K562 (cell line): ENCODE data around the gene CUTA. TPM values are rescaled to one million over a fixed set of nuclear protein-coding genes. Genes with fewer than 3 reads are reported as not detected.

Experiments used
- ATAC-seq: fragments of 200-7000 bp; cut with Tn5 transposase; 3 replicates; pipeline ENCODE4 v1.9.1; 2020; ENCODE audit warnings: moderate library complexity
- BruUV-seq: library from RNA; stranded (reverse); fragments of 400-500 nt; replicated peaks from 2 replicates; lab custom pipeline; 2021; lab: Mats Ljungman, UMichigan
- CTCF ChIA-PET: fragments of 300-600 bp; formaldehyde crosslinking; extraction: SDS; loops from one replicate; lab custom pipeline; 2021; ENCODE audit warnings: low intra/inter-chr PET ratio; lab: Yijun Ruan, JAX
- POLR2A ChIA-PET: fragments of 300-600, 350-650 bp; sonication (Branson Sonifier 250); formaldehyde crosslinking; extraction: SDS; loops from one replicate; lab custom pipeline; 2021; ENCODE audit warnings: antibody characterized with exemption, inconsistent platforms; lab: Yijun Ruan, JAX
- DNase-seq, 4 experiments: peaks; one replicate each; pipeline versions ENCODE4 v3.0.0 to v3.0.0-alpha.2; 2011 to 2018; ENCODE audit warnings: low spot score in 3 of 4, mixed read lengths in 3 of 4; ENCODE audit errors: extremely low read depth in 1 of 4
- FAIRE-seq: peaks from 2 replicates; lab custom pipeline; 2011; peaks lifted over from hg19 to GRCh38; lab: Jason Lieb, UNC
- H2AFZ ChIP-seq: 2 replicates; pipeline ENCODE4 v1.6.0; 2011; ENCODE audit warnings: low read depth, low read length, control low read depth, inconsistent platforms
- H3K27ac ChIP-seq: fragments of 200-600 bp; 3 replicates; pipeline ENCODE4 v1.8.0; 2011; ENCODE audit warnings: low read depth, mild to moderate bottlenecking, control low read depth, inconsistent platforms, low read length, moderate library complexity, mixed read lengths; ENCODE audit errors: extremely low read depth
- H3K27me3 ChIP-seq, 2 experiments: fragments of 300-600 bp in 1 of 2; 2 replicates in 1 of 2; 3 replicates in 1 of 2; pipeline versions ENCODE4 v1.6.0 to v1.8.0; 2011; ENCODE audit warnings: inconsistent platforms in 2 of 2, low read length in 2 of 2, mild to moderate bottlenecking in 1 of 2, mixed read lengths in 1 of 2, moderate library complexity in 1 of 2; ENCODE audit not compliant: control insufficient read depth in 2 of 2, insufficient read depth in 2 of 2
- H3K36me3 ChIP-seq: fragments of 300-600 bp; 3 replicates; pipeline ENCODE4 v1.8.0; 2011; ENCODE audit warnings: mild to moderate bottlenecking, low read length, inconsistent platforms; ENCODE audit not compliant: control insufficient read depth, insufficient read depth
- H3K4me1 ChIP-seq, 2 experiments: fragments of 200-600 bp in 1 of 2; replicated peaks in 1 of 2; 2 replicates in 1 of 2; 3 replicates in 1 of 2; pipeline versions ENCODE4 v1.5.1 to v1.8.0; 2011; ENCODE audit warnings: inconsistent platforms in 2 of 2, low read length in 2 of 2, mild to moderate bottlenecking in 1 of 2, mixed read lengths in 1 of 2, moderate library complexity in 1 of 2; ENCODE audit not compliant: control insufficient read depth in 2 of 2, insufficient read depth in 2 of 2
- H3K4me2 ChIP-seq: 2 replicates; pipeline ENCODE4 v1.6.1; 2011; ENCODE audit warnings: low read length, control low read depth, inconsistent platforms, mixed read lengths; ENCODE audit not compliant: insufficient read depth
- H3K4me3 ChIP-seq: fragments of 200-600 bp; sonication (generic), shearing (Covaris generic); 2 replicates; pipeline ENCODE4 v1.5.1; 2016; ENCODE audit warnings: control low read depth, inconsistent platforms
- H3K79me2 ChIP-seq: fragments of 200-600 bp; 3 replicates; pipeline ENCODE4 v1.8.0; 2011; ENCODE audit warnings: low read length, inconsistent platforms; ENCODE audit not compliant: control insufficient read depth, insufficient read depth
- H3K9ac ChIP-seq, 2 experiments: 2 replicates each; pipeline versions ENCODE4 v1.6.0 to v1.6.1; 2011; ENCODE audit warnings: low read depth in 2 of 2, low read length in 2 of 2, control low read depth in 1 of 2, inconsistent platforms in 1 of 2, mild to moderate bottlenecking in 1 of 2, mixed read lengths in 1 of 2; ENCODE audit not compliant: insufficient read depth in 1 of 2
- H3K9me1 ChIP-seq: one replicate; pipeline ENCODE4 v1.6.0; 2011; ENCODE audit warnings: inconsistent platforms, mild to moderate bottlenecking, low read length, moderate library complexity; ENCODE audit not compliant: control insufficient read depth, insufficient read depth
- H3K9me3 ChIP-seq: replicated peaks from 2 replicates; pipeline ENCODE4 v1.5.1; 2011; ENCODE audit warnings: low read depth, low read length, inconsistent platforms; ENCODE audit not compliant: control insufficient read depth, insufficient read depth
- H4K20me1 ChIP-seq: replicated peaks from 2 replicates; pipeline ENCODE4 v1.6.1; 2011; ENCODE audit warnings: low read length, inconsistent platforms, mixed read lengths; ENCODE audit not compliant: control insufficient read depth, insufficient read depth
- CHD2 ChIP-seq: IDR thresholded peaks from 2 replicates; pipeline ENCODE4 v1.6.1; 2011; ENCODE audit warnings: low read depth, low read length
- KDM5B ChIP-seq: fragments of 200-600 bp; sonication (generic); IDR thresholded peaks from 2 replicates; pipeline ENCODE4 v1.6.1; 2012; ENCODE audit warnings: low read depth, mild to moderate bottlenecking, moderate library complexity, low read length, control low read depth, inconsistent platforms; ENCODE audit not compliant: insufficient replicate concordance
- MAZ ChIP-seq, 2 experiments: fragments of 450-650 bp in 1 of 2; sonication (generic) in 1 of 2; formaldehyde crosslinking; IDR thresholded peaks in 1 of 2; conservative IDR thresholded peaks in 1 of 2; 2 replicates each; pipeline versions ENCODE4 v1.4.0 to v1.5.0; 2020; ENCODE audit warnings: mild to moderate bottlenecking in 1 of 2, missing genetic modification reagents in 1 of 2
- MED1 ChIP-seq: sonication (generic); formaldehyde crosslinking; IDR thresholded peaks from 2 replicates; pipeline ENCODE4 v1.8.1; 2023; ENCODE audit warnings: missing genetic modification reagents, borderline replicate concordance
- NR1H2 ChIP-seq: sonication (generic); formaldehyde crosslinking; IDR thresholded peaks from 2 replicates; pipeline ENCODE4 v1.4.0; 2020; ENCODE audit warnings: mild to moderate bottlenecking, missing genetic modification reagents
- NR3C1 ChIP-seq: sonication (generic); formaldehyde crosslinking; IDR thresholded peaks from 2 replicates; pipeline ENCODE4 v1.8.1; 2022; ENCODE audit warnings: missing genetic modification reagents
- PCBP1 ChIP-seq: fragments of 200-400 bp; formaldehyde crosslinking; IDR thresholded peaks from 2 replicates; pipeline ENCODE4 v1.6.1; 2018; ENCODE audit warnings: mild to moderate bottlenecking, low read depth, low read length; ENCODE audit not compliant: poor library complexity, severe bottlenecking
- TRIM28 ChIP-seq: fragments of 450-650 bp; IDR thresholded peaks from 2 replicates; pipeline ENCODE4 v1.6.1; 2017
- ZNF696 ChIP-seq: fragments of 250-450 bp; sonication (Bioruptor Pico); conservative IDR thresholded peaks from 2 replicates; pipeline ENCODE4 v1.4.0; 2020; ENCODE audit warnings: mild to moderate bottlenecking, moderate library complexity
- ZNF766 ChIP-seq: fragments of 200-800 bp; sonication (Bioruptor generic); conservative IDR thresholded peaks from 2 replicates; pipeline ENCODE4 v1.6.1; 2016; ENCODE audit warnings: missing genetic modification characterization, missing compliant biosample characterization
- WGBS: fragments of 100-300 bp; shearing (Covaris generic); methylation state at CpG from one replicate; pipeline ENCODE4 v1.1.6; 2016; ENCODE audit warnings: low coverage, mixed read lengths; ENCODE audit not compliant: insufficient coverage; ENCODE audit errors: missing lambda C conversion rate; 5-methylcytosine and 5-hydroxymethylcytosine counted together
- in situ Hi-C: fragments of 300-500 bp; cut with MboI; formaldehyde crosslinking; loops from 4 replicates; pipeline ENCODE4 v1.15.0; 2018; ENCODE audit warnings: inconsistent platforms, mixed read lengths
- intact Hi-C: fragments of 100-400 bp; cut with micrococcal nuclease; formaldehyde crosslinking; loops from 2 replicates; pipeline ENCODE4 v1.14.2; 2022
- polyA plus RNA-seq, 8 experiments: library from polyadenylated mRNA; depleted of rRNA in 4 of 8; stranded (reverse) in 5 of 8; unstranded in 3 of 8; fragments of >200 nt; fragmentation: Nextera tagmentation in 2 of 8; fragmentation: Illumina TruSeq in 1 of 8; extraction: Ambion mirVana in 2 of 8; extraction: Trizol in 1 of 8; gene quantifications; 2 replicates each; pipeline versions ENCODE4 v1.2.1 to v1.2.3, GENCODE V29; 2011 to 2014; ENCODE audit warnings: inconsistent platforms in 1 of 8, missing spikeins in 1 of 8
- total RNA-seq, 7 experiments: library from RNA; depleted of rRNA in 6 of 7; stranded (reverse); fragments of >200 nt in 6 of 7; fragmentation: Illumina TruSeq in 2 of 7; extraction: Trizol in 2 of 7; gene quantifications; 2 replicates each; pipeline versions ENCODE4 v1.2.1 to v1.2.3, GENCODE V29; 2011 to 2021; ENCODE audit warnings: low replicate concordance in 1 of 7
- TF ChIP-seq, protein P1 (sequence below): fragments of 250-450 bp; sonication (Bioruptor Pico); IDR thresholded peaks from 2 replicates; pipeline ENCODE4 v1.6.1; 2021; ENCODE audit warnings: mild to moderate bottlenecking
- TF ChIP-seq, protein P2 (sequence below): IDR thresholded peaks from 3 replicates; pipeline ENCODE4 v1.6.1; 2011; ENCODE audit warnings: borderline replicate concordance, mild to moderate bottlenecking; ENCODE audit not compliant: insufficient read length, insufficient read depth
- TF ChIP-seq, protein P3 (sequence below): fragments of 450-650 bp; formaldehyde crosslinking; IDR thresholded peaks from 2 replicates; pipeline ENCODE4 v1.4.0; 2020; ENCODE audit warnings: mild to moderate bottlenecking

CUTA gene
- total and polyA plus RNA-seq, 9 of the 15 experiments (the other 6 are each of a cell fraction or from before 2014, with no cell fraction given): 166 to 682 (median 310) TPM

DNA sequence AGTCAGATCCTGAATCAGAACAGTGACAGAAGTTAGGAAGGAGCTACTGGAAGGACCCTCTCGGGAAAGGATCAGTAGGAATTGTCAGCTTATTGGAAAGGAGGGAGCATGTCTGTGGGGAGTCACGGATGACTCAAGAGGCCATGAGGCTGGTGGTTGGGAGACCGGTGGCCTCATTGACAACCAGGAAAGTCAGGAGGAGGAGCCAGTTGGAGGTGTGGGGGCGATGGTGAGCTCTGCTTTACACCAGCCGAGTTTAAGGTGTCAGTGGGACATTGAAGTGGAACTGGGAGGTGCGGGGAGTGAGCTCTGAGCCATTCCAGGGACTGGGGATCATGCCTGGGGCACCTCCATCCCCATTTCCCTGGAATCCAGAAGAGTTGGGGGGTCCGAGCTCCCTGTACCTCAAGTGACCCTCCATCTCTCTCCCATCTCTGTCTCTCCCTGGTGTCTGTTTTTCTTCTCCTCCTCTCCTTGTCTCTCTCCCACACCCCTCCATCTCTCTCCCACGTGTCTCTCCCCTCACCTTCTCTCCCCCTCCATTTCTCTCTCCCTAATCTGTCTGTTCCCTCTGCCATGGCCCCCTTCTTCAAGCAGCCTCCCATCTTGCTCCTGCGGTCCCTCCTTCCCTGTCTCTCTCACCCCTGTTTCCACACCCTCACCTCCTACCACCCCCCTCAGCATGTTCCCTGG lies 22.2 kb upstream of the CUTA start (continued):
- TF ChIP-seq, protein P1, sequence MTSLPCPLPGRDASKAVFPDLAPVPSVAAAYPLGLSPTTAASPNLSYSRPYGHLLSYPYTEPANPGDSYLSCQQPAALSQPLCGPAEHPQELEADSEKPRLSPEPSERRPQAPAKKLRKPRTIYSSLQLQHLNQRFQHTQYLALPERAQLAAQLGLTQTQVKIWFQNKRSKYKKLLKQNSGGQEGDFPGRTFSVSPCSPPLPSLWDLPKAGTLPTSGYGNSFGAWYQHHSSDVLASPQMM: no peak
- TF ChIP-seq MED1 (CRISPR knock-in tag) (no peak), ZNF766 (no peak), MAZ (CRISPR knock-in tag; conservative IDR thresholded peaks at IDR 0.05 in 1 of 2, IDR thresholded peaks at IDR 0.05 in 1 of 2) (no peak; a peak in 1 of 4 replicates), NR3C1 (no peak)

DNA sequence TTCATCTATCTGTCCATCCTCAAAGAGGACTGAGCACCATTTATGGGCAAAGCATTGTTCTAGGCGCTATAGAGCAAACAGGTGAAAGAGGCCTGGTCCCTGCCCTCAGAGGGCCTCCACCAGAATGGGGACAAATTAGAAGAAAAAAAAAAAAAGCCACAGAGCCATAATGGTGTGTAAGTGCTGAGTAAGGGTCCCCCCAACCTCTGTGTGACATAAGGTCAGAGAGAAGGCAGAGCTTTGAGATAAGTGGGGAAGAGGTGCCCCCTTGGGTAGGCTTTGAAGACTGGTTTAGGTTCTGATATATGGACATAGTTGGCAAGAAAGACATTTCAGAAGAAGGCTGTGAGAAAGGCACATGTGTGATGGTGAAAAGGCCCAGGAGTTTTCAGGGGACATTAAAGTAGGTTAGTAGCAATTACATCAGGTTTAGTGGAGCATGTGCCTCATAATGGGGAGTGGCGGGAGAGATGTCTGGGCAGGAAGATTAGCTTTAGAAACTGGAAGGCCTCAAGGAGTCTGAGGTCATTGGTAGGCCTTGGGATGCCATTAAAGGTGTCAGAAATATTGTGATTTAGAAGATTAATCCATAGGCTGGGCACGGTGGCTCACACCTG lies 21.2 kb upstream of the CUTA start:
- Histone ChIP-seq H3K4me3 (no peak overlapping the region), H3K27me3 (no peaks in the 10 kb centered on the region), H2AFZ (no peak overlapping the region), H3K27ac (no peak overlapping the region), H3K4me1 (peaks cover 19 to 32% of the 10 kb centered on the region in 2 experiments), H3K36me3 (peaks cover 68% of the 10 kb centered on the region), H3K4me2 (no peak overlapping the region), H3K9me1 (no peaks in the 10 kb centered on the region), H4K20me1 (no peaks in the 10 kb centered on the region; the same call in 1 of the 2 replicates), H3K79me2 (no peaks in the 10 kb centered on the region), H3K9ac (no peak overlapping the region), H3K9me3 (no peaks in the 10 kb centered on the region)
- BruUV-seq: no TSS peak
- ATAC-seq (peak; percentile 18; the same call in 1 of the 3 replicates), FAIRE-seq (peak; percentile 6), DNase-seq (no peak)
- POLR2A ChIA-PET: interaction anchor here (0.6 to 3.8 kb wide), 7 partner anchors 8 to 187 kb away, joined by 3 to 30 read pairs (median 3); partner anchors contain the start of genes RPS18, VPS52 and ZBTB9
- in situ Hi-C loops (no loop called here), intact Hi-C loops (no loop called here)
- 94% methylated on average over 3 of the region's 3 CpGs for whole genome bisulfite sequencing
- CTCF ChIA-PET: no interaction called here
- TF ChIP-seq TRIM28 (0 out of 2 replicates have a peak, but pooled peaks have one; percentile 16), KDM5B (no peak), NR1H2 (CRISPR knock-in tag) (no peak), CHD2 (no peak), ZNF696 (CRISPR knock-in tag) (no peak), PCBP1 (no peak)
- TF ChIP-seq, protein P2, sequence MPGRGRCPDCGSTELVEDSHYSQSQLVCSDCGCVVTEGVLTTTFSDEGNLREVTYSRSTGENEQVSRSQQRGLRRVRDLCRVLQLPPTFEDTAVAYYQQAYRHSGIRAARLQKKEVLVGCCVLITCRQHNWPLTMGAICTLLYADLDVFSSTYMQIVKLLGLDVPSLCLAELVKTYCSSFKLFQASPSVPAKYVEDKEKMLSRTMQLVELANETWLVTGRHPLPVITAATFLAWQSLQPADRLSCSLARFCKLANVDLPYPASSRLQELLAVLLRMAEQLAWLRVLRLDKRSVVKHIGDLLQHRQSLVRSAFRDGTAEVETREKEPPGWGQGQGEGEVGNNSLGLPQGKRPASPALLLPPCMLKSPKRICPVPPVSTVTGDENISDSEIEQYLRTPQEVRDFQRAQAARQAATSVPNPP: no peak
- TF ChIP-seq, protein P3, sequence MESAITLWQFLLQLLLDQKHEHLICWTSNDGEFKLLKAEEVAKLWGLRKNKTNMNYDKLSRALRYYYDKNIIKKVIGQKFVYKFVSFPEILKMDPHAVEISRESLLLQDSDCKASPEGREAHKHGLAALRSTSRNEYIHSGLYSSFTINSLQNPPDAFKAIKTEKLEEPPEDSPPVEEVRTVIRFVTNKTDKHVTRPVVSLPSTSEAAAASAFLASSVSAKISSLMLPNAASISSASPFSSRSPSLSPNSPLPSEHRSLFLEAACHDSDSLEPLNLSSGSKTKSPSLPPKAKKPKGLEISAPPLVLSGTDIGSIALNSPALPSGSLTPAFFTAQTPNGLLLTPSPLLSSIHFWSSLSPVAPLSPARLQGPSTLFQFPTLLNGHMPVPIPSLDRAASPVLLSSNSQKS (CRISPR knock-in tag): no peak
